Camera-type eye (tissue), 1 donor: ENCODE measurements around the gene ROM1. TPM values are rescaled to one million over a fixed set of nuclear protein-coding genes. Genes with fewer than 3 reads are reported as not detected.

ENCODE experiments used
- total RNA-seq: library from RNA; depleted of rRNA; stranded (reverse); fragments of >200 nt; gene quantifications from one replicate; pipeline ENCODE4 v1.2.3, GENCODE V29; 2014

ROM1 gene
- total RNA-seq: 86.4 TPM

GRCh38 chr11:62612366-62613290, at the start of gene ROM1, which contains the start of gene EML3:
TSS of gene ROM1 (plus strand) at chr11:62613257. CDS start at chr11:62613282, 25 bp downstream.
TSS of gene EML3 (minus strand) at chr11:62612775. CDS start at chr11:62612457, 318 bp downstream.

GRCh38 chr11:62573592-62574362, 39.3 kb upstream of the ROM1 start, which contains the start of gene EEF1G:
TSS of gene EEF1G (minus strand) at chr11:62573891. CDS start at chr11:62573842, 49 bp downstream.

GRCh38 chr11:62591448-62592145, 21.5 kb upstream of the ROM1 start, which contains the start of gene TUT1:
TSS of gene TUT1 (minus strand) at chr11:62591523. CDS start at chr11:62591485, 38 bp downstream.

DNA sequence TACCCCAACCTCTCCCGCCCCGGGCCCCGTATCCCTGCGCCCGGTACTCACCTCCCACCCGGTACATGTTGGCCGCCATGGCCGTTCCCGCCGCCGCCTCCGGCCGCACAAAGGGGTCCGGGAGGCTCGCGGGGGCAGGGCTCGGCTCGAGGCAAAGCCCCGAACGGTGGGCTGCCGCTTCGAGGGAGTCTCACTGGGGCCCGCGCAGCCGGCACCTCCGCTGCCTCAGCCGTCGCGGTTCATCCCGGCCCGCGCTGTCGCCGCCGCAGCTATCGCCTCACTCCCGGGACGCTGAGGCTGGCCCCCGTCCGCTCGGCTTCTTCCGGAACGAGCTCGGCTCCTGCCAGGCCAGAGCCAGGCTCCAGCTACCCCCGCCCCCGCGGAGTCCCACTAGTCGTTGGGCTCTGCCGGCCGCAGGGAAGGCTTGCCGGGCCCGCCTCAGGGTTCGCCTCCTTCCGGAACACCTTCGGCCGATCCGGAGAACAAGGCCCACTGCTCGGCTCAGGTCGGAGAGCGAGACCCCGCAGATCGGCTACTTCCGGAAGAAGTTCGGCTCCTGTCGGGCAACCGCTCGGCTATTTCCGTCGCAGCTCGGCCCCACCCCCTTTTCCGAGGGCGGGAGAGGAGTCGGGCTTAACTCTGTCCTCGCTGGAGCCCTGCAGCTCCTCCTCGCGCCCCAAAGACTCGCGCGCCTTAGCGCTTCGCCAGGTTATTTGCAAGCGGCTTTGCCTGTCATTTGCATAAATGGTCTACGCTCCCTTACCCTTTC, 11.5 kb upstream of the ROM1 start, which contains the start of gene MTA2:
Gene MTA2 (minus strand): TSS at position 494 of the 769 bp plus-strand sequence. CDS start 415 bp downstream, at position 79.

GRCh38 chr11:62621567-62622470, 8.8 kb downstream of the ROM1 start, which contains the start of gene B3GAT3:
TSS of gene B3GAT3 (minus strand) at chr11:62621986. CDS start at chr11:62621947, 39 bp downstream.

DNA sequence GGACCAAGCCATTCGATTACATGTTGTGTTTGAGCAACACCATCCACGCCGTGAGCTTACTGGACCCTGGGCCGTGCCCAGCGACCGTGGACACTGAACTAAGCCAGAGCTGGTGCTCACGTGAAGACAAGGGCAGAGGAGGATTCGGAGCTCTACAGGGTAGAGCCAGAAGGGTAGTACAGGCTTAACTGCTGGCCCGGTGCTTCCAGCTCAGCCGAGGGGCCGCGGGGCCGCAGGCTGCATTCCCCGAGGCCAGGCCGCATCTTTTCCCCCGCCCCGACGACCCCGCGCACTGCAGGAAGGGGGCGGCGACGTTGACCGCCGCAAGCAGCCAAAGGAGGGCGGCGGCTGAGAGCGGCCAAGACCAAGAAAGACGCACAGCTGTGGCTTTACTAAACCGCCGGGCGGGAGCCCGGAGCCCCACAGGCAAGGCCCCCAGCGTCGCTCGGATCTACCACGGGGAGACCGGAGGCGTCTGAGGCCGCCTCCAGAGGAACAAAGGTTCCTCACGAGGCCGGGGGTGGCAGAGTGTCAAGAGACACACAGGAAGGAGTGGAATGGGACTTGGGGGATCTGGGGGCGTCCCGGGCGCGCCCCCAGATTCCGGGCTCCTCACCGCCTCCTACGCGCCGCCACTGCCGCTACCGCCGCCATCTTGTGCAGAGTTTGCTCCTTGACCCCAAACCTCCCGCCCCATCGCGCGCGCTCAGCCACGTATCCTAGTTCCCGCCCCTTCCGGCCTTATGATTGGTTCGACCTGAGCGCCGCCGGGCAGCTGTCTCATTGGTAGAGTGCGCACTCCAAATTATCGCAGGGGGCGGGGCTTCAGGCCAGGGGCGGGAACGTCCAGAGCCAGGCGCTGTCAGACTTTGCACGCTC, 33.1 kb downstream of the ROM1 start, which contains the start of gene GANAB:
Gene GANAB (minus strand): TSS at position 668 of the 879 bp plus-strand sequence. CDS start 14 bp downstream, at position 654.

Other genes starting within 250 kb of the ROM1 start
- not detected for gene SCGB1A1, start 194.2 kb upstream of the ROM1 start, total RNA-seq
- gene AHNAK, start 66.5 kb upstream of the ROM1 start, total RNA-seq: 410 TPM
- 1,400 TPM for gene EEF1G, start 39.4 kb upstream of the ROM1 start, total RNA-seq
- gene TUT1, start 21.7 kb upstream of the ROM1 start, total RNA-seq: 13.4 TPM
- 81.5 TPM for gene MTA2, start 11.4 kb upstream of the ROM1 start, total RNA-seq
- 43.8 TPM for gene EML3, start 482 bp upstream of the ROM1 start, total RNA-seq
- gene B3GAT3, start 8.7 kb downstream of the ROM1 start, total RNA-seq: 36.8 TPM
- 175 TPM for gene GANAB, start 33.4 kb downstream of the ROM1 start, total RNA-seq
- gene INTS5, start 40.0 kb downstream of the ROM1 start, total RNA-seq: 22.4 TPM
- gene C11orf98, start 52.0 kb downstream of the ROM1 start, total RNA-seq: 29.7 TPM
- gene CSKMT, start 52.1 kb downstream of the ROM1 start, total RNA-seq: 4.7 TPM
- 6.5 TPM for gene UQCC3, start 58.4 kb downstream of the ROM1 start, total RNA-seq
- gene LBHD1, start 59.0 kb downstream of the ROM1 start, total RNA-seq: 6.0 TPM
- 88.9 TPM for gene UBXN1, start 65.8 kb downstream of the ROM1 start, total RNA-seq
- gene LRRN4CL, start 76.3 kb downstream of the ROM1 start, total RNA-seq: 12.4 TPM
- gene BSCL2, start 94.2 kb downstream of the ROM1 start, total RNA-seq: 44.1 TPM
- 3.0 TPM for gene GNG3, start 94.4 kb downstream of the ROM1 start, total RNA-seq
- 27.4 TPM for gene HNRNPUL2, start 114.2 kb downstream of the ROM1 start, total RNA-seq
- 19.2 TPM for gene TTC9C, start 115.2 kb downstream of the ROM1 start, total RNA-seq
- 15.2 TPM for gene ZBTB3, start 140.9 kb downstream of the ROM1 start, total RNA-seq
- gene POLR2G, start 148.3 kb downstream of the ROM1 start, total RNA-seq: 58.8 TPM
- 20.5 TPM for gene TAF6L, start 158.1 kb downstream of the ROM1 start, total RNA-seq
- gene TMEM179B, start 174.1 kb downstream of the ROM1 start, total RNA-seq: 20.0 TPM
- 19.8 TPM for gene TMEM223, start 178.7 kb downstream of the ROM1 start, total RNA-seq
- gene NXF1, start 192.2 kb downstream of the ROM1 start, total RNA-seq: 67.8 TPM
- 38.0 TPM for gene STX5, start 218.8 kb downstream of the ROM1 start, total RNA-seq
- gene TEX54, start 219.6 kb downstream of the ROM1 start, total RNA-seq: not detected
- 25.9 TPM for gene WDR74, start 226.3 kb downstream of the ROM1 start, total RNA-seq